OCI-LY7 (cell line): Measurements from ENCODE around the gene PPP1R12C. TPM values are rescaled to one million over a fixed set of nuclear protein-coding genes. Genes with fewer than 3 reads are reported as not detected.

Experiments used
- BruUV-seq: library from RNA; stranded (reverse); fragments of 400-500 nt; replicated peaks from 2 replicates; lab custom pipeline; 2021; lab: Mats Ljungman, UMichigan
- CTCF ChIA-PET: fragments of 300-600 bp; sonication (Branson Sonifier 250); formaldehyde crosslinking; loops from one replicate; lab custom pipeline; 2022; ENCODE audit warnings: antibody characterized with exemption; ENCODE audit not compliant: unreplicated experiment; lab: Charles Lee
- POLR2A ChIA-PET: fragments of 300-600 bp; sonication (Branson Sonifier 250); formaldehyde crosslinking; loops from one replicate; lab custom pipeline; 2022; ENCODE audit warnings: antibody characterized with exemption; lab: Charles Lee
- DNase-seq: peaks from one replicate; pipeline ENCODE4 v3.0.0-alpha.2; 2015; ENCODE audit warnings: low spot score
- H2AFZ ChIP-seq: fragments of 200-600 bp; sonication (generic), shearing (Covaris generic); 2 replicates; pipeline ENCODE4 v1.6.1; 2014; ENCODE audit warnings: mild to moderate bottlenecking, antibody characterized with exemption, low read length, moderate library complexity
- H3K27ac ChIP-seq: fragments of 200-600 bp; sonication (generic); 2 replicates; pipeline ENCODE4 v1.5.1; 2014; ENCODE audit warnings: mixed run types, low read depth, mild to moderate bottlenecking, moderate library complexity, low read length, inconsistent platforms; ENCODE audit not compliant: poor library complexity, severe bottlenecking
- H3K36me3 ChIP-seq: fragments of 200-600 bp; sonication (generic); 2 replicates; pipeline ENCODE4 v1.6.1; 2014; ENCODE audit warnings: mild to moderate bottlenecking, antibody characterized with exemption, low read length, moderate library complexity, mixed read lengths; ENCODE audit not compliant: insufficient read depth
- H3K4me1 ChIP-seq: fragments of 200-600 bp; sonication (generic); 2 replicates; pipeline ENCODE4 v1.5.1; 2014; ENCODE audit warnings: mild to moderate bottlenecking, low read length; ENCODE audit not compliant: insufficient read depth, poor library complexity, severe bottlenecking
- H3K4me2 ChIP-seq: fragments of 200-600 bp; sonication (generic); 2 replicates; pipeline ENCODE4 v1.6.1; 2014; ENCODE audit warnings: mild to moderate bottlenecking, low read length
- H3K4me3 ChIP-seq: fragments of 200-600 bp; sonication (generic); 2 replicates; pipeline ENCODE4 v1.5.1; 2014; ENCODE audit warnings: mild to moderate bottlenecking, low read depth, low read length; ENCODE audit not compliant: poor library complexity, severe bottlenecking
- H3K79me2 ChIP-seq: fragments of 200-600 bp; sonication (generic); 2 replicates; pipeline ENCODE4 v1.6.1; 2016; ENCODE audit warnings: low read depth, mild to moderate bottlenecking, low read length, moderate library complexity, mixed read lengths; ENCODE audit not compliant: insufficient read depth
- H3K9me2 ChIP-seq: fragments of 200-600 bp; sonication (generic); 2 replicates; pipeline ENCODE4 v1.6.1; 2016; ENCODE audit warnings: mild to moderate bottlenecking, low read length, mixed read lengths; ENCODE audit not compliant: insufficient read depth
- H3K9me3 ChIP-seq: fragments of 200-600 bp; sonication (generic); 2 replicates; pipeline ENCODE4 v1.6.1; 2014; ENCODE audit warnings: mild to moderate bottlenecking, mixed run types, low read length, mixed read lengths
- H4K20me1 ChIP-seq: fragments of 200-600 bp; sonication (generic); 2 replicates; pipeline ENCODE4 v1.6.1; 2014; ENCODE audit warnings: mild to moderate bottlenecking, antibody characterized with exemption, low read length, moderate library complexity, mixed read lengths; ENCODE audit not compliant: insufficient read depth
- CTCF ChIP-seq: fragments of 200-600 bp; sonication (generic); conservative IDR thresholded peaks from 2 replicates; pipeline ENCODE4 v1.5.1; 2014; ENCODE audit warnings: mild to moderate bottlenecking, antibody characterized with exemption, low read length, moderate library complexity, mixed read lengths
- EZH2phosphoT487 ChIP-seq: fragments of 200-600 bp; sonication (generic); IDR thresholded peaks from 2 replicates; pipeline ENCODE4 v1.6.1; 2018; ENCODE audit warnings: low read depth, borderline replicate concordance, mild to moderate bottlenecking, mixed run types, antibody characterized with exemption, low read length, moderate library complexity, mixed read lengths
- intact Hi-C: fragments of 100-400 bp; cut with micrococcal nuclease; formaldehyde crosslinking; loops from one replicate; pipeline ENCODE4 v1.10.0; 2022; ENCODE audit not compliant: unreplicated experiment
- total RNA-seq, 2 experiments: library from RNA; depleted of rRNA in 1 of 2; stranded (reverse); fragments of >200 nt in 1 of 2; shearing (Covaris generic) in 1 of 2; gene quantifications; 2 replicates each; pipeline ENCODE4 v1.2.3, GENCODE V29; 2014 to 2022

The PPP1R12C gene
- total RNA-seq, 2 experiments from 2014 or later = 177 to 211 TPM

GRCh38 chr19:55079400-55080038 lies 37.9 kb downstream of the PPP1R12C start:
- no peak for TF ChIP-seq CTCF
- TF ChIP-seq EZH2phosphoT487 = no peak
- POLR2A ChIA-PET = interaction anchor here (0.6 to 1.5 kb wide), 3 partner anchors 17 to 338 kb away, joined by 3 to 6 read pairs (median 3); partner anchors contain the start of gene RDH13
- H3K4me2 ChIP-seq = peak overlapping the region; percentile 89
- no peak for DNase-seq
- H3K9me2 ChIP-seq = no peaks in the 10 kb centered on the region
- H4K20me1 ChIP-seq = no peaks in the 10 kb centered on the region
- no peak overlapping the region for H2AFZ ChIP-seq
- peaks cover 20% of the 10 kb centered on the region for H3K4me1 ChIP-seq
- intact Hi-C loops = loop anchor here (2.0 kb wide), 2 partner anchors 53 to 87 kb away; partner anchors contain the start of gene DNAAF3
- H3K36me3 ChIP-seq = no peaks in the 10 kb centered on the region
- BruUV-seq = no TSS peak
- CTCF ChIA-PET = interaction anchor here (0.6 to 0.7 kb wide), 2 partner anchors 104 to 206 kb away, joined by 3 to 9 read pairs; no protein-coding TSS in a partner anchor
- H3K9me3 ChIP-seq = no peaks in the 10 kb centered on the region
- H3K27ac ChIP-seq = no peak overlapping the region
- H3K79me2 ChIP-seq = no peaks in the 10 kb centered on the region
- H3K4me3 ChIP-seq = no peak overlapping the region

GRCh38 chr19:55078996-55079395 lies 38.4 kb downstream of the PPP1R12C start:
- ChIA-PET POLR2A (no interaction called here), CTCF (no interaction called here)
- H3K79me2 ChIP-seq = no peaks in the 10 kb centered on the region
- intact Hi-C loops = no loop called here
- no peak overlapping the region for H3K4me3 ChIP-seq
- TF ChIP-seq CTCF (no peak), EZH2phosphoT487 (no peak)
- no peak for DNase-seq
- no peak overlapping the region for H3K4me2 ChIP-seq
- no peaks in the 10 kb centered on the region for H3K9me3 ChIP-seq
- H4K20me1 ChIP-seq = no peaks in the 10 kb centered on the region
- H3K36me3 ChIP-seq = no peaks in the 10 kb centered on the region
- H2AFZ ChIP-seq = no peak overlapping the region
- peaks cover 20% of the 10 kb centered on the region for H3K4me1 ChIP-seq
- no peaks in the 10 kb centered on the region for H3K9me2 ChIP-seq
- BruUV-seq = no TSS peak
- H3K27ac ChIP-seq = no peak overlapping the region

GRCh38 chr19:55077106-55077505 lies 40.3 kb downstream of the PPP1R12C start:
- ChIA-PET CTCF (no interaction called here), POLR2A (no interaction called here)
- intact Hi-C loops = no loop called here
- H3K79me2 ChIP-seq = no peaks in the 10 kb centered on the region
- peaks cover 18% of the 10 kb centered on the region for H3K4me1 ChIP-seq
- H2AFZ ChIP-seq = no peak overlapping the region
- TF ChIP-seq CTCF = no peak
- TF ChIP-seq EZH2phosphoT487 = no peak
- no peaks in the 10 kb centered on the region for H3K9me3 ChIP-seq
- no peaks in the 10 kb centered on the region for H4K20me1 ChIP-seq
- H3K36me3 ChIP-seq = no peaks in the 10 kb centered on the region
- no TSS peak for BruUV-seq
- H3K9me2 ChIP-seq = no peaks in the 10 kb centered on the region
- H3K4me3 ChIP-seq = no peak overlapping the region
- no peak overlapping the region for H3K4me2 ChIP-seq
- DNase-seq = no peak
- H3K27ac ChIP-seq = no peak overlapping the region
